OCI-LY1 (cell line): ENCODE results near the gene SLC5A5.
"Not testable (repeated sequence)": the region's sequence is repeated elsewhere in the genome, so short reads cannot be mapped to it uniquely, and the experiment has no call there.

Experiments
- EZH2 ChIP-seq: fragments of 200-600 bp; sonication (generic), shearing (Covaris generic); IDR thresholded peaks from 2 replicates; pipeline ENCODE4 v1.8.0; 2017; ENCODE audit warnings: borderline replicate concordance, mixed run types, mild to moderate bottlenecking, antibody characterized with exemption, low read length, moderate library complexity, mixed read lengths
- TF ChIP-seq, protein P1 (sequence below): fragments of 200-600 bp; sonication (generic), shearing (Covaris generic); IDR thresholded peaks from 2 replicates; pipeline ENCODE4 v1.5.1; 2017; ENCODE audit warnings: mild to moderate bottlenecking, antibody characterized with exemption, low read length, moderate library complexity, mixed read lengths

DNA sequence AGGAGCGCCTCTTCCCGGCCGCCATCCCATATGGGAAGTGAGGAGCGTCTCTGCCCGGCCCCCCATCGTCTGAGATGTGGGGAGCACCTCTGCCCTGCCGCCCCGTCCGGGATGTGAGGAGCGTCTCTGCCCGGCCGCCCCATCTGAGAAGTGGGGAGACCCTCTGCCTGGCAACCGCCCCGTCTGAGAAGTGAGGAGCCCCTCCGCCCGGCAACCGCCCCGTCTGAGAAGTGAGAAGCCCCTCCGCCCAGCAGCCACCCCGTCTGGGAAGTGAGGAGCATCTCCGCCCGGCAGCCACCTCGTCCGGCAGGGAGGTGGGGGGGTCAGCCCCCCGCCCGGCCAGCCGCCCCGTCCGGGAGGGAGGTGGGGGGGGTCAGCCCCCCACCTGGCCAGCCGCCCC, 46.4 kb downstream of the SLC5A5 start:
- TF ChIP-seq, protein P1, sequence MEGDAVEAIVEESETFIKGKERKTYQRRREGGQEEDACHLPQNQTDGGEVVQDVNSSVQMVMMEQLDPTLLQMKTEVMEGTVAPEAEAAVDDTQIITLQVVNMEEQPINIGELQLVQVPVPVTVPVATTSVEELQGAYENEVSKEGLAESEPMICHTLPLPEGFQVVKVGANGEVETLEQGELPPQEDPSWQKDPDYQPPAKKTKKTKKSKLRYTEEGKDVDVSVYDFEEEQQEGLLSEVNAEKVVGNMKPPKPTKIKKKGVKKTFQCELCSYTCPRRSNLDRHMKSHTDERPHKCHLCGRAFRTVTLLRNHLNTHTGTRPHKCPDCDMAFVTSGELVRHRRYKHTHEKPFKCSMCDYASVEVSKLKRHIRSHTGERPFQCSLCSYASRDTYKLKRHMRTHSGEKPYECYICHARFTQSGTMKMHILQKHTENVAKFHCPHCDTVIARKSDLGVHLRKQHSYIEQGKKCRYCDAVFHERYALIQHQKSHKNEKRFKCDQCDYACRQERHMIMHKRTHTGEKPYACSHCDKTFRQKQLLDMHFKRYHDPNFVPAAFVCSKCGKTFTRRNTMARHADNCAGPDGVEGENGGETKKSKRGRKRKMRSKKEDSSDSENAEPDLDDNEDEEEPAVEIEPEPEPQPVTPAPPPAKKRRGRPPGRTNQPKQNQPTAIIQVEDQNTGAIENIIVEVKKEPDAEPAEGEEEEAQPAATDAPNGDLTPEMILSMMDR, result not testable (repeated sequence)
- TF ChIP-seq EZH2, result not testable (repeated sequence)
